HepG2 (cell line): ENCODE results near the gene TRIO. TPM values are rescaled to one million over a fixed set of nuclear protein-coding genes. Genes with fewer than 3 reads are reported as not detected.

ENCODE experiments used
- ATAC-seq: fragments of 200-7000 bp; cut with Tn5 transposase; 3 replicates; pipeline ENCODE4 v1.9.1; 2020; ENCODE audit warnings: mild to moderate bottlenecking, moderate library complexity
- BruUV-seq: library from RNA; stranded (reverse); fragments of 400-500 nt; replicated peaks from 2 replicates; lab custom pipeline; 2021; lab: Mats Ljungman, UMichigan
- CTCF ChIA-PET: fragments of 300-600 bp; formaldehyde crosslinking; extraction: SDS; loops from one replicate; lab custom pipeline; 2021; ENCODE audit warnings: low total read pairs, inconsistent platforms, low intra/inter-chr PET ratio; lab: Yijun Ruan, JAX
- POLR2A ChIA-PET: fragments of 350-600 bp; sonication (Branson Sonifier 250); formaldehyde crosslinking; loops from one replicate; lab custom pipeline; 2020; ENCODE audit warnings: antibody characterized with exemption, inconsistent platforms; lab: Yijun Ruan, JAX
- DNase-seq: peaks from one replicate; pipeline ENCODE4 v3.0.0-alpha.2; 2015; ENCODE audit warnings: low spot score
- FAIRE-seq: peaks from 3 replicates; lab custom pipeline; 2011; peaks lifted over from hg19 to GRCh38; lab: Jason Lieb, UNC
- H2AFZ ChIP-seq: one replicate; pipeline ENCODE4 v1.6.1; 2011; ENCODE audit warnings: low read length, inconsistent platforms
- H3K27ac ChIP-seq: fragments of 300-600 bp; 3 replicates; pipeline ENCODE4 v1.8.0; 2011; ENCODE audit warnings: mixed run types, mild to moderate bottlenecking, mixed read lengths, low read length, inconsistent platforms; ENCODE audit not compliant: insufficient read depth; ENCODE audit errors: extremely low read length
- H3K27me3 ChIP-seq, 2 experiments: fragments of 200-600 bp in 1 of 2; 2 replicates in 1 of 2; 3 replicates in 1 of 2; pipeline versions ENCODE4 v1.6.0 to v1.8.0; 2011; ENCODE audit warnings: low read length in 2 of 2, mild to moderate bottlenecking in 2 of 2, moderate library complexity in 2 of 2, inconsistent platforms in 1 of 2; ENCODE audit not compliant: insufficient read depth in 2 of 2, control insufficient read depth in 1 of 2
- H3K36me3 ChIP-seq, 2 experiments: fragments of 200-600 bp in 1 of 2; replicated peaks in 1 of 2; 2 replicates in 1 of 2; 3 replicates in 1 of 2; pipeline versions ENCODE4 v1.5.1 to v1.8.0; 2011; ENCODE audit warnings: low read length in 2 of 2, inconsistent platforms in 1 of 2; ENCODE audit not compliant: insufficient read depth in 2 of 2, control insufficient read depth in 1 of 2
- H3K4me1 ChIP-seq: 2 replicates; pipeline ENCODE4 v1.5.1; 2012; ENCODE audit warnings: low read length, inconsistent platforms; ENCODE audit not compliant: insufficient read depth
- H3K4me2 ChIP-seq: 2 replicates; pipeline ENCODE4 v1.6.0; 2011; ENCODE audit warnings: low read depth, low read length, inconsistent platforms
- H3K4me3 ChIP-seq, 3 experiments: fragments of 200-600 bp in 1 of 3; sonication (generic), shearing (Covaris generic) in 1 of 3; replicated peaks in 1 of 3; 2 replicates each; pipeline ENCODE4 v1.5.1; 2011 to 2016; ENCODE audit warnings: low read length in 3 of 3, inconsistent platforms in 2 of 3, low read depth in 2 of 3, mild to moderate bottlenecking in 2 of 3, control low read depth in 1 of 3, mixed read lengths in 1 of 3; ENCODE audit not compliant: insufficient read depth in 1 of 3
- H3K79me2 ChIP-seq: one replicate; pipeline ENCODE4 v1.6.1; 2011; ENCODE audit warnings: low read length, inconsistent platforms; ENCODE audit not compliant: insufficient read depth
- H3K9ac ChIP-seq: 2 replicates; pipeline ENCODE4 v1.6.0; 2011; ENCODE audit warnings: mild to moderate bottlenecking, low read depth, low read length, inconsistent platforms; ENCODE audit not compliant: insufficient read depth
- H3K9me3 ChIP-seq: 2 replicates; pipeline ENCODE4 v1.5.1; 2012; ENCODE audit warnings: mild to moderate bottlenecking, low read length
- H4K20me1 ChIP-seq: 2 replicates; pipeline ENCODE4 v1.6.0; 2011; ENCODE audit warnings: inconsistent platforms, mild to moderate bottlenecking, low read length, moderate library complexity; ENCODE audit not compliant: insufficient read depth
- GPN1 ChIP-seq: sonication (generic); formaldehyde crosslinking; IDR thresholded peaks from 2 replicates; pipeline ENCODE4 v1.5.1; 2020; ENCODE audit warnings: missing genetic modification reagents, borderline replicate concordance
- IKZF1 ChIP-seq: fragments of 450-650 bp; IDR thresholded peaks from 2 replicates; pipeline ENCODE4 v1.7.1; 2016
- MBNL3 ChIP-seq: fragments of 250-450 bp; sonication (Bioruptor Pico); conservative IDR thresholded peaks from 2 replicates; pipeline ENCODE4 v1.8.0; 2022; ENCODE audit warnings: mild to moderate bottlenecking, inconsistent platforms
- RXRA ChIP-seq: sonication (generic); formaldehyde crosslinking; IDR thresholded peaks from 2 replicates; pipeline ENCODE4 v1.5.1; 2020; ENCODE audit warnings: missing genetic modification reagents
- U2AF1 ChIP-seq: fragments of 200-400 bp; formaldehyde crosslinking; optimal IDR thresholded peaks from 2 replicates; pipeline ENCODE3; 2017; ENCODE audit warnings: mild to moderate bottlenecking, low read depth, low read length
- ZFP1 ChIP-seq: IDR thresholded peaks from 2 replicates; pipeline ENCODE4 v1.6.1; 2016
- WGBS: methylation state at CpG from one replicate; pipeline ENCODE4 v1.1.6; 2017; ENCODE audit warnings: low lambda C conversion rate; 5-methylcytosine and 5-hydroxymethylcytosine counted together
- in situ Hi-C: cut with HindIII; loops from 2 replicates; pipeline ENCODE4 v1.10.0; 2017; ENCODE audit warnings: low pct_unique_long_range_greater_than_20kb; ENCODE audit not compliant: extremely low pct_ligation_motif_present
- intact Hi-C: fragments of 100-400 bp; cut with micrococcal nuclease; formaldehyde crosslinking; loops from one replicate; pipeline ENCODE4 v1.10.0; 2022; ENCODE audit not compliant: unreplicated experiment
- polyA plus RNA-seq, 8 experiments: library from polyadenylated mRNA; depleted of rRNA in 3 of 8; stranded (reverse) in 7 of 8; unstranded in 1 of 8; fragments of >200 nt; fragmentation: Illumina TruSeq in 4 of 8; extraction: Trizol in 4 of 8; gene quantifications; 2 replicates each; pipeline versions ENCODE4 v1.2.1 to v1.2.3, GENCODE V29; 2011 to 2016; ENCODE audit warnings: low read depth in 4 of 8, missing spikeins in 1 of 8, mixed read lengths in 1 of 8; ENCODE audit not compliant: insufficient read depth in 1 of 8
- total RNA-seq, 5 experiments: library from RNA; depleted of rRNA; stranded (reverse); fragments of >200 nt; fragmentation: Illumina TruSeq; extraction: Trizol; gene quantifications; 2 replicates each; pipeline ENCODE4 v1.2.3, GENCODE V29; 2016; ENCODE audit warnings: low read depth in 1 of 5
- TF ChIP-seq, protein P1 (sequence below): sonication (generic); formaldehyde crosslinking; IDR thresholded peaks from 2 replicates; pipeline ENCODE4 v1.4.0; 2020; ENCODE audit warnings: mild to moderate bottlenecking, low read depth, missing genetic modification reagents
- TF ChIP-seq, protein P2 (sequence below): sonication (generic); formaldehyde crosslinking; IDR thresholded peaks from 2 replicates; pipeline ENCODE4 v1.5.0; 2020; ENCODE audit warnings: mild to moderate bottlenecking, missing genetic modification reagents, borderline replicate concordance
- TF ChIP-seq, protein P3 (sequence below): sonication (generic); formaldehyde crosslinking; IDR thresholded peaks from 2 replicates; pipeline ENCODE4 v1.5.1; 2020; ENCODE audit warnings: mild to moderate bottlenecking, missing genetic modification reagents
- TF ChIP-seq, protein P4 (sequence below): IDR thresholded peaks from 2 replicates; pipeline ENCODE4 v1.6.1; 2016; ENCODE audit warnings: control low read depth
- TF ChIP-seq, protein P5 (sequence below): sonication (generic); IDR thresholded peaks from 2 replicates; pipeline ENCODE4 v1.6.1; 2016; ENCODE audit warnings: low read depth, borderline replicate concordance

Gene TRIO
- total and polyA plus RNA-seq, 2 of the 13 experiments (the other 11 are each of a cell fraction or from before 2014, with no cell fraction given) = 45.2 to 45.9 TPM

DNA sequence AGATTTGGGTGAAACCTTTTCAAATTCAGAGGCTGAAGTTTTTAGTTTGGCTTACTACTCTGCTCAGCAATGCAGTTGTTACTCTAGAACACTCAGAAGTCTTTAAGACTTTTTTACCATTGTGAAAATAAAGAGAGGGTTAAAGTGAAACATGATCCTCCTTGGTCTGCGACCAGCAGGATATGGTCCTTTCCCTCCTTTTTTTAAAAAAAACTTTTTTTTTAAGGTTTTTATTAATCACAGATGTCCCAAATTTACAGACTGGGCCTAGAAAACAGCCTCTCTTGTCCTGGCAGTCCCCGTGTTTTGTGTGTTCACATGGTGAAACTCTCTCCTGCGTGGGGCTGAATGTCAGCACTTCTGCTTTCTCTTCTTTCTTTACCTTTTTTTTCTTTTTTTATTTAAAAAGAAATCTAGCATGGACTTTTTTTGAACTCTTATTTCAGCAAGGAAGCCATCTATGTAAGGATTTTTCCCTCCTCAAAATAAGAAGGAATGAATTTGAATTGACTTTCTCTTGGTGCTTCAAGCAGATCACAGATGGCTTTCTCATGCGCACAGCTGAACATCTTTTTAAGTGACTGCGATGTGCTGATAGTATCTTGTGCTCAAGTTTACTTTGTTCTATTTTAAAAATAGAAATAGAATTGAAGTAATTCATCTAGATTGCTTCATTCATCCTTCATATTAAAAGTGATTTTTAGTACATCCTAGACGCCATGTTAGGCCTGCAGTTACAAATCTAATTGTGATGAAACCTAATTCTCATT is 309.7 kb downstream of the TRIO start:
- H3K36me3 ChIP-seq = peaks cover 2 to 27% of the 10 kb centered on the region in 2 experiments; a peak in 3 of 5 replicates
- no peaks in the 10 kb centered on the region for H3K9me3 ChIP-seq
- H3K4me3 ChIP-seq = no peak overlapping the region
- no peaks in the 10 kb centered on the region for H3K4me1 ChIP-seq
- CTCF ChIA-PET = no interaction called here
- TF ChIP-seq ZFP1 (CRISPR knock-in tag) (no peak), GPN1 (CRISPR knock-in tag) (no peak), IKZF1 (no peak), RXRA (no peak), MBNL3 (CRISPR knock-in tag) (no peak), U2AF1 (no peak)
- TF ChIP-seq, protein P1, sequence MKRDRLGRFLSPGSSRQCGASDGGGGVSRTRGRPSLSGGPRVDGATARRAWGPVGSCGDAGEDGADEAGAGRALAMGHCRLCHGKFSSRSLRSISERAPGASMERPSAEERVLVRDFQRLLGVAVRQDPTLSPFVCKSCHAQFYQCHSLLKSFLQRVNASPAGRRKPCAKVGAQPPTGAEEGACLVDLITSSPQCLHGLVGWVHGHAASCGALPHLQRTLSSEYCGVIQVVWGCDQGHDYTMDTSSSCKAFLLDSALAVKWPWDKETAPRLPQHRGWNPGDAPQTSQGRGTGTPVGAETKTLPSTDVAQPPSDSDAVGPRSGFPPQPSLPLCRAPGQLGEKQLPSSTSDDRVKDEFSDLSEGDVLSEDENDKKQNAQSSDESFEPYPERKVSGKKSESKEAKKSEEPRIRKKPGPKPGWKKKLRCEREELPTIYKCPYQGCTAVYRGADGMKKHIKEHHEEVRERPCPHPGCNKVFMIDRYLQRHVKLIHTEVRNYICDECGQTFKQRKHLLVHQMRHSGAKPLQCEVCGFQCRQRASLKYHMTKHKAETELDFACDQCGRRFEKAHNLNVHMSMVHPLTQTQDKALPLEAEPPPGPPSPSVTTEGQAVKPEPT = no peak
- TF ChIP-seq, protein P2, sequence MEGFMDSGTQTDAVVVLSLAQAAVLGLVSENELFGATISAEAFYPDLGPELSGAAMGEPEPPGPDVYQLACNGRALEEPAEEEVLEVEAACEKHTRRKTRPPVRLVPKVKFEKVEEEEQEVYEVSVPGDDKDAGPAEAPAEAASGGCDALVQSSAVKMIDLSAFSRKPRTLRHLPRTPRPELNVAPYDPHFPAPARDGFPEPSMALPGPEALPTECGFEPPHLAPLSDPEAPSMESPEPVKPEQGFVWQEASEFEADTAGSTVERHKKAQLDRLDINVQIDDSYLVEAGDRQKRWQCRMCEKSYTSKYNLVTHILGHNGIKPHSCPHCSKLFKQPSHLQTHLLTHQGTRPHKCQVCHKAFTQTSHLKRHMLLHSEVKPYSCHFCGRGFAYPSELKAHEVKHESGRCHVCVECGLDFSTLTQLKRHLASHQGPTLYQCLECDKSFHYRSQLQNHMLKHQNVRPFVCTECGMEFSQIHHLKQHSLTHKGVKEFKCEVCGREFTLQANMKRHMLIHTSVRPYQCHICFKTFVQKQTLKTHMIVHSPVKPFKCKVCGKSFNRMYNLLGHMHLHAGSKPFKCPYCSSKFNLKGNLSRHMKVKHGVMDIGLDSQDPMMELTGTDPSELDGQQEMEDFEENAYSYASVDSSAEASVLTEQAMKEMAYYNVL (CRISPR knock-in tag) = no peak
- TF ChIP-seq, protein P3, sequence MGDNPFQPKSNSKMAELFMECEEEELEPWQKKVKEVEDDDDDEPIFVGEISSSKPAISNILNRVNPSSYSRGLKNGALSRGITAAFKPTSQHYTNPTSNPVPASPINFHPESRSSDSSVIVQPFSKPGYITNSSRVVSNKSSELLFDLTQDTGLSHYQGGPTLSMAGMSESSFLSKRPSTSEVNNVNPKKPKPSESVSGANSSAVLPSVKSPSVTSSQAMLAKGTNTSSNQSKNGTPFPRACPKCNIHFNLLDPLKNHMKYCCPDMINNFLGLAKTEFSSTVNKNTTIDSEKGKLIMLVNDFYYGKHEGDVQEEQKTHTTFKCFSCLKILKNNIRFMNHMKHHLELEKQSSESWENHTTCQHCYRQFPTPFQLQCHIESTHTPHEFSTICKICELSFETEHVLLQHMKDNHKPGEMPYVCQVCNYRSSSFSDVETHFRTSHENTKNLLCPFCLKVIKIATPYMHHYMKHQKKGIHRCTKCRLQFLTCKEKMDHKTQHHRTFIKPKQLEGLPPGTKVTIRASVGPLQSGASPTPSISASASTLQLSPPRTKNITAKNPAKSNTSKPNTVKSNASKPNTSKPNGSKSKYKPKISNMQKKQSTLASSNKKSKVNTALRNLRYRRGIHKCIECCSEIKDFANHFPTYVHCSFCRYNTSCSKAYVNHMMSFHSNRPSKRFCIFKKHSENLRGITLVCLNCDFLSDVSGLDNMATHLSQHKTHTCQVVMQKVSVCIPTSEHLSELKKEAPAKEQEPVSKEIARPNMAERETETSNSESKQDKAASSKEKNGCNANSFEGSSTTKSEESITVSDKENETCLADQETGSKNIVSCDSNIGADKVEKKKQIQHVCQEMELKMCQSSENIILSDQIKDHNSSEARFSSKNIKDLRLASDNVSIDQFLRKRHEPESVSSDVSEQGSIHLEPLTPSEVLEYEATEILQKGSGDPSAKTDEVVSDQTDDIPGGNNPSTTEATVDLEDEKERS (CRISPR knock-in tag) = no peak
- TF ChIP-seq, protein P4, sequence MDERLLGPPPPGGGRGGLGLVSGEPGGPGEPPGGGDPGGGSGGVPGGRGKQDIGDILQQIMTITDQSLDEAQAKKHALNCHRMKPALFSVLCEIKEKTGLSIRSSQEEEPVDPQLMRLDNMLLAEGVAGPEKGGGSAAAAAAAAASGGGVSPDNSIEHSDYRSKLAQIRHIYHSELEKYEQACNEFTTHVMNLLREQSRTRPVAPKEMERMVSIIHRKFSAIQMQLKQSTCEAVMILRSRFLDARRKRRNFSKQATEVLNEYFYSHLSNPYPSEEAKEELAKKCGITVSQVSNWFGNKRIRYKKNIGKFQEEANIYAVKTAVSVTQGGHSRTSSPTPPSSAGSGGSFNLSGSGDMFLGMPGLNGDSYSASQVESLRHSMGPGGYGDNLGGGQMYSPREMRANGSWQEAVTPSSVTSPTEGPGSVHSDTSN (CRISPR knock-in tag) = no peak
- TF ChIP-seq, protein P5, sequence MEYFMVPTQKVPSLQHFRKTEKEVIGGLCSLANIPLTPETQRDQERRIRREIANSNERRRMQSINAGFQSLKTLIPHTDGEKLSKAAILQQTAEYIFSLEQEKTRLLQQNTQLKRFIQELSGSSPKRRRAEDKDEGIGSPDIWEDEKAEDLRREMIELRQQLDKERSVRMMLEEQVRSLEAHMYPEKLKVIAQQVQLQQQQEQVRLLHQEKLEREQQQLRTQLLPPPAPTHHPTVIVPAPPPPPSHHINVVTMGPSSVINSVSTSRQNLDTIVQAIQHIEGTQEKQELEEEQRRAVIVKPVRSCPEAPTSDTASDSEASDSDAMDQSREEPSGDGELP = no peak
- no peak overlapping the region for H2AFZ ChIP-seq
- ATAC-seq (no peak), FAIRE-seq (no peak), DNase-seq (no peak)
- no peak overlapping the region for H3K4me2 ChIP-seq
- no peak overlapping the region for H3K9ac ChIP-seq
- in situ Hi-C loops = no loop called here
- POLR2A ChIA-PET = no interaction called here
- H3K27ac ChIP-seq = no peak overlapping the region
- intact Hi-C loops = no loop called here
- H3K27me3 ChIP-seq = no peaks in the 10 kb centered on the region
- WGBS = 93% methylated on average over 6 of the region's 6 CpGs
- H4K20me1 ChIP-seq = no peaks in the 10 kb centered on the region
- BruUV-seq = no TSS peak
- no peaks in the 10 kb centered on the region for H3K79me2 ChIP-seq
